Natural killer cell (primary cell): ENCODE results near the gene POLR2E. TPM values are rescaled to one million over a fixed set of nuclear protein-coding genes. Genes with fewer than 3 reads are reported as not detected.

Experiments
- ATAC-seq, 3 donors: fragments of 150-1000 bp in 2 of 3; fragments of 200-7000 bp in 1 of 3; cut with Tn5 transposase; 1 replicate in 1 of 3; 2 replicates in 2 of 3; pipeline ENCODE4 v1.10.0; 2021; ENCODE audit warnings: mild to moderate bottlenecking in 2 of 3, moderate library complexity in 2 of 3
- DNase-seq, 2 donors: peaks; one replicate each; pipeline versions ENCODE4 v3.0.0 to v3.0.0-alpha.2; 2013 to 2021; ENCODE audit warnings: mixed read lengths in 1 of 2
- H3K27ac ChIP-seq: one replicate; pipeline ENCODE4 v1.5.1; 2013; ENCODE audit warnings: mild to moderate bottlenecking, low read length
- H3K27me3 ChIP-seq: one replicate; pipeline ENCODE4 v1.6.1; 2013; ENCODE audit warnings: low read length; ENCODE audit not compliant: control insufficient read depth, insufficient read depth
- H3K36me3 ChIP-seq: one replicate; pipeline ENCODE4 v1.6.1; 2013; ENCODE audit warnings: low read length; ENCODE audit not compliant: control insufficient read depth, insufficient read depth
- H3K4me1 ChIP-seq: one replicate; pipeline ENCODE4 v1.6.1; 2013; ENCODE audit warnings: low read length; ENCODE audit not compliant: control insufficient read depth, insufficient read depth
- H3K4me3 ChIP-seq: one replicate; pipeline ENCODE4 v1.5.1; 2013; ENCODE audit warnings: low read length
- H3K9me3 ChIP-seq: one replicate; pipeline ENCODE4 v1.6.1; 2013; ENCODE audit warnings: low read length; ENCODE audit not compliant: control insufficient read depth, insufficient read depth
- H3K27ac Mint-ChIP-seq, 2 donors: one replicate each; pipeline ENCODE4 v1.8.0; 2022; ENCODE audit warnings: mild to moderate bottlenecking in 2 of 2, mixed read lengths in 2 of 2, moderate library complexity in 1 of 2
- H3K27me3 Mint-ChIP-seq, 2 donors: one replicate each; pipeline ENCODE4 v1.8.0; 2022; ENCODE audit warnings: low read depth in 2 of 2, mixed read lengths in 2 of 2
- H3K36me3 Mint-ChIP-seq: one replicate; pipeline ENCODE4 v1.8.0; 2022; ENCODE audit warnings: mixed read lengths
- H3K4me1 Mint-ChIP-seq, 2 donors: one replicate each; pipeline ENCODE4 v1.8.0; 2022; ENCODE audit warnings: mixed read lengths in 2 of 2
- H3K4me3 Mint-ChIP-seq: one replicate; pipeline ENCODE4 v1.8.0; 2022; ENCODE audit warnings: mild to moderate bottlenecking, moderate library complexity, mixed read lengths
- H3K9me3 Mint-ChIP-seq, 2 donors: one replicate each; pipeline ENCODE4 v1.8.0; 2022; ENCODE audit warnings: mixed read lengths in 2 of 2
- CTCF ChIP-seq: fragments of 200-600 bp; IDR thresholded peaks from one replicate; pipeline ENCODE4 v1.8.0; 2022; ENCODE audit warnings: antibody characterized with exemption
- WGBS: methylation state at CpG from one replicate; pipeline ENCODE4 v1.1.7; 2013; ENCODE audit warnings: missing lambda C conversion rate; ENCODE audit not compliant: insufficient coverage; 5-methylcytosine and 5-hydroxymethylcytosine counted together
- intact Hi-C: fragments of 100-400 bp; cut with micrococcal nuclease; formaldehyde crosslinking; loops from one replicate; pipeline ENCODE4 v1.14.2; 2022
- total RNA-seq, 4 donors: library from RNA; stranded (reverse); fragments of 120-200 nt in 1 of 4; gene quantifications; one replicate each; pipeline versions ENCODE4 v1.2.3 to v1.2.4, GENCODE V29; 2013 to 2022

POLR2E gene
- total RNA-seq, 3 donors from 2014 or later (not counting 1 experiment from before 2014, with no cell fraction given), result 77.3 to 105 (median 91.6) TPM

- Histone ChIP-seq H3K36me3 (peaks cover 61% of the 10 kb centered on the region), H3K4me1 (peaks cover 55% of the 10 kb centered on the region), H3K4me3 (no peak overlapping the region), H3K27me3 (no peaks in the 10 kb centered on the region), H3K9me3 (no peaks in the 10 kb centered on the region), H3K27ac (peak overlapping the region; percentile 70)
- Mint-ChIP-seq H3K4me1 (peaks cover 19 to 39% of the 10 kb centered on the region in 2 donors), H3K9me3 (no peaks in the 10 kb centered on the region), H3K27ac (peak overlapping the region in 1 of 2 donors; percentile 87), H3K27me3 (no peaks in the 10 kb centered on the region), H3K36me3 (no peaks in the 10 kb centered on the region), H3K4me3 (peak overlapping the region; percentile 21)
- peak in 1 of 2 donors; percentile 42 for DNase-seq
- TF ChIP-seq CTCF, result no peak
- intact Hi-C loops, result no loop called here
- WGBS, result 93% methylated on average over 32 of the region's 32 CpGs
- ATAC-seq, result no peak
Measured at GRCh38 chr19:1089126-1089771, 5.9 kb downstream of the POLR2E start.

- Histone ChIP-seq H3K4me1 (peaks cover 48% of the 10 kb centered on the region), H3K4me3 (no peak overlapping the region), H3K36me3 (peaks cover 68% of the 10 kb centered on the region), H3K27ac (peak overlapping the region; percentile 70), H3K27me3 (no peaks in the 10 kb centered on the region), H3K9me3 (no peaks in the 10 kb centered on the region)
- ATAC-seq (peak in 2 of 3 donors; percentile 10 to 11), DNase-seq (peak in 1 of 2 donors; percentile 56)
- 60% methylated on average over 27 of the region's 27 CpGs for WGBS
- intact Hi-C loops, result loop anchor here (1.0 kb wide), 1 partner anchor 11 kb away; no protein-coding TSS in a partner anchor
- Mint-ChIP-seq H3K4me3 (peak overlapping the region; percentile 35), H3K4me1 (peaks cover 19 to 35% of the 10 kb centered on the region in 2 donors), H3K36me3 (no peaks in the 10 kb centered on the region), H3K27me3 (no peaks in the 10 kb centered on the region), H3K27ac (peak overlapping the region; percentile 78 to 87), H3K9me3 (no peaks in the 10 kb centered on the region)
- TF ChIP-seq CTCF, result no peak
Measured at GRCh38 chr19:1088416-1089010, 6.7 kb downstream of the POLR2E start.

- no peaks in the 10 kb centered on the region for H3K9me3 Mint-ChIP-seq
- peak overlapping the region; percentile 70 for H3K27ac ChIP-seq
- no peak for TF ChIP-seq CTCF
- no peak overlapping the region for H3K4me3 ChIP-seq
- H3K36me3 Mint-ChIP-seq, result no peaks in the 10 kb centered on the region
- peak overlapping the region; percentile 78 to 87 for H3K27ac Mint-ChIP-seq
- peak overlapping the region; percentile 49 for H3K4me3 Mint-ChIP-seq
- 6% methylated on average over 27 of the region's 27 CpGs for WGBS
- H3K4me1 ChIP-seq, result peaks cover 45% of the 10 kb centered on the region
- H3K36me3 ChIP-seq, result peaks cover 72% of the 10 kb centered on the region
- H3K9me3 ChIP-seq, result no peaks in the 10 kb centered on the region
- no peaks in the 10 kb centered on the region for H3K27me3 Mint-ChIP-seq
- peaks cover 19 to 30% of the 10 kb centered on the region in 2 donors for H3K4me1 Mint-ChIP-seq
- no peaks in the 10 kb centered on the region for H3K27me3 ChIP-seq
- DNase-seq (peak in 1 of 2 donors; percentile 78), ATAC-seq (peak; percentile 34 to 62 (median 52))
- intact Hi-C loops, result loop anchor here (1.0 kb wide), 1 partner anchor 11 kb away; no protein-coding TSS in a partner anchor
Measured at GRCh38 chr19:1087813-1088415, 7.3 kb downstream of the POLR2E start.
